Thymus (tissue), 11 donors: ENCODE results near the gene WDR27. TPM values are rescaled to one million over a fixed set of nuclear protein-coding genes. Genes with fewer than 3 reads are reported as not detected.

Source experiments
- DNase-seq, 9 donors: peaks; one replicate each; pipeline ENCODE4 v3.0.0-alpha.2; 2013; ENCODE audit warnings: low spot score in 9 of 9, low read depth in 6 of 9, missing footprints in 1 of 9
- H3K27ac ChIP-seq, 2 donors: one replicate each; pipeline ENCODE4 v1.5.1; 2013; ENCODE audit warnings: control low read depth in 1 of 2, low read depth in 1 of 2, low read length in 1 of 2, mild to moderate bottlenecking in 1 of 2, moderate library complexity in 1 of 2
- H3K27me3 ChIP-seq, 2 donors: one replicate each; pipeline ENCODE4 v1.5.1; 2013; ENCODE audit warnings: low read length in 1 of 2; ENCODE audit not compliant: control insufficient read depth in 2 of 2, insufficient read depth in 1 of 2
- H3K36me3 ChIP-seq, 2 donors: one replicate each; pipeline ENCODE4 v1.5.1; 2013; ENCODE audit warnings: low read length in 1 of 2, mild to moderate bottlenecking in 1 of 2, moderate library complexity in 1 of 2; ENCODE audit not compliant: control insufficient read depth in 2 of 2, insufficient read depth in 2 of 2
- H3K4me1 ChIP-seq, 2 donors: one replicate each; pipeline ENCODE4 v1.5.1; 2013; ENCODE audit warnings: low read length in 2 of 2; ENCODE audit not compliant: control insufficient read depth in 2 of 2, insufficient read depth in 2 of 2
- H3K4me3 ChIP-seq, 2 donors: one replicate each; pipeline ENCODE4 v1.5.1; 2013; ENCODE audit warnings: low read length in 2 of 2, control low read depth in 1 of 2, mild to moderate bottlenecking in 1 of 2
- H3K9me3 ChIP-seq, 2 donors: one replicate each; pipeline ENCODE4 v1.5.1; 2013; ENCODE audit warnings: low read length in 1 of 2, mild to moderate bottlenecking in 1 of 2; ENCODE audit not compliant: control insufficient read depth in 2 of 2, insufficient read depth in 1 of 2
- WGBS: extraction: QIAGEN DNeasy Blood & Tissue Kit; methylation state at CpG from one replicate; pipeline ENCODE4 v1.1.7; 2013; 5-methylcytosine and 5-hydroxymethylcytosine counted together
- polyA plus RNA-seq: library from polyadenylated mRNA; stranded (reverse); fragments of 200-250 nt; gene quantifications from one replicate; pipeline ENCODE4 v1.2.3, GENCODE V29; 2013
- total RNA-seq: library from RNA; stranded (reverse); fragments of 120-200 nt; gene quantifications from one replicate; pipeline ENCODE4 v1.2.4, GENCODE V29; 2013
- donor health status: healthy.

Gene WDR27
- total and polyA plus RNA-seq, 2 donors, result 13.9 to 42.0 TPM

- Histone ChIP-seq H3K36me3 (peaks cover 0 to 4% of the 10 kb centered on the region in 2 donors), H3K27ac (no peak overlapping the region)
- WGBS, result 94% methylated on average over 38 of the region's 38 CpGs
Measured at GRCh38 chr6:169577236-169577635, 124.6 kb downstream of the WDR27 start.

GRCh38 chr6:169575821-169576220, 126.0 kb downstream of the WDR27 start:
- H3K4me3 ChIP-seq, result no peak overlapping the region
- no peak overlapping the region for H3K27ac ChIP-seq
- peaks cover 0 to 5% of the 10 kb centered on the region in 2 donors for H3K9me3 ChIP-seq
- H3K36me3 ChIP-seq, result peaks cover 0 to 4% of the 10 kb centered on the region in 2 donors
- WGBS, result 98% methylated on average over 5 of the region's 5 CpGs
- peaks cover 4 to 13% of the 10 kb centered on the region in 2 donors for H3K4me1 ChIP-seq
- DNase-seq, result no peak
- peaks cover 0 to 8% of the 10 kb centered on the region in 2 donors for H3K27me3 ChIP-seq

More at GRCh38 chr6:169577236-169577635, 124.6 kb downstream of the WDR27 start:
- Histone ChIP-seq H3K4me1 (peaks cover 4 to 13% of the 10 kb centered on the region in 2 donors), H3K27me3 (peaks cover 0 to 8% of the 10 kb centered on the region in 2 donors), H3K9me3 (peaks cover 0 to 5% of the 10 kb centered on the region in 2 donors), H3K4me3 (no peak overlapping the region)
- DNase-seq, result no peak

- Histone ChIP-seq H3K36me3 (peaks cover 0 to 4% of the 10 kb centered on the region in 2 donors), H3K4me1 (peaks cover 4 to 13% of the 10 kb centered on the region in 2 donors), H3K4me3 (no peak overlapping the region), H3K9me3 (peaks cover 0 to 5% of the 10 kb centered on the region in 2 donors), H3K27me3 (peaks cover 0 to 8% of the 10 kb centered on the region in 2 donors), H3K27ac (no peak overlapping the region)
- 82% methylated on average over 5 of the region's 5 CpGs for WGBS
- DNase-seq, result peak in 1 of 9 donors; percentile 26
Measured at GRCh38 chr6:169575365-169575764, 126.5 kb downstream of the WDR27 start.

- peaks cover 0 to 7% of the 10 kb centered on the region in 2 donors for H3K36me3 ChIP-seq
- DNase-seq, result no peak
- H3K9me3 ChIP-seq, result peaks cover 0 to 5% of the 10 kb centered on the region in 2 donors
- H3K4me3 ChIP-seq, result no peak overlapping the region
- peaks cover 0 to 8% of the 10 kb centered on the region in 2 donors for H3K27me3 ChIP-seq
- WGBS, result 87% methylated on average over 13 of the region's 13 CpGs
- H3K27ac ChIP-seq, result no peak overlapping the region
- H3K4me1 ChIP-seq, result peaks cover 8 to 18% of the 10 kb centered on the region in 2 donors
Measured at GRCh38 chr6:169574420-169574819, 127.4 kb downstream of the WDR27 start.

- Histone ChIP-seq H3K27ac (no peak overlapping the region), H3K36me3 (peaks cover 0 to 7% of the 10 kb centered on the region in 2 donors), H3K4me3 (no peak overlapping the region), H3K27me3 (peaks cover 0 to 8% of the 10 kb centered on the region in 2 donors), H3K9me3 (peaks cover 0 to 5% of the 10 kb centered on the region in 2 donors), H3K4me1 (peaks cover 9 to 18% of the 10 kb centered on the region in 2 donors)
- no peak for DNase-seq
- WGBS, result 88% methylated on average over 5 of the region's 5 CpGs
Measured at GRCh38 chr6:169573883-169574282, 127.9 kb downstream of the WDR27 start.

- WGBS, result 98% methylated on average over 12 of the region's 12 CpGs
- Histone ChIP-seq H3K4me3 (no peak overlapping the region), H3K9me3 (no peaks in the 10 kb centered on the region), H3K27me3 (no peaks in the 10 kb centered on the region), H3K27ac (no peak overlapping the region), H3K36me3 (peaks cover 0 to 3% of the 10 kb centered on the region in 2 donors), H3K4me1 (peaks cover 34 to 43% of the 10 kb centered on the region in 2 donors)
- no peak for DNase-seq
Measured at GRCh38 chr6:169571123-169571962, 130.5 kb downstream of the WDR27 start.

GRCh38 chr6:169568314-169569087, 133.3 kb downstream of the WDR27 start:
- Histone ChIP-seq H3K36me3 (peaks cover 0 to 3% of the 10 kb centered on the region in 2 donors), H3K4me1 (peaks cover 37 to 38% of the 10 kb centered on the region in 2 donors), H3K4me3 (no peak overlapping the region), H3K27ac (peak overlapping the region; percentile 72 to 94), H3K27me3 (no peaks in the 10 kb centered on the region), H3K9me3 (no peaks in the 10 kb centered on the region)
- 77% methylated on average over 8 of the region's 8 CpGs for WGBS
- peak in 4 of 9 donors; percentile 44 to 77 (median 48) for DNase-seq

GRCh38 chr6:169567819-169568218, 134.0 kb downstream of the WDR27 start:
- Histone ChIP-seq H3K4me3 (no peak overlapping the region), H3K9me3 (no peaks in the 10 kb centered on the region), H3K27ac (peak overlapping the region; percentile 72 to 94), H3K27me3 (no peaks in the 10 kb centered on the region), H3K4me1 (peaks cover 33 to 37% of the 10 kb centered on the region in 2 donors), H3K36me3 (peaks cover 0 to 3% of the 10 kb centered on the region in 2 donors)
- peak in 1 of 9 donors; percentile 20 for DNase-seq
- WGBS, result 92% methylated on average over 11 of the region's 11 CpGs
